ENCODE measurements around the gene SLC51A. TPM values are rescaled to one million over a fixed set of nuclear protein-coding genes. Genes with fewer than 3 reads are reported as not detected.
A peak's percentile ranks its signal among the peaks of the same experiment; 100 is the strongest.
"Not testable (repeated sequence)": the region's sequence is repeated elsewhere in the genome, so short reads cannot be mapped to it uniquely, and the experiment has no call there.

SLC51A gene
- total RNA-seq, 1 donor from 2014 or later: 0.58 TPM

DNA sequence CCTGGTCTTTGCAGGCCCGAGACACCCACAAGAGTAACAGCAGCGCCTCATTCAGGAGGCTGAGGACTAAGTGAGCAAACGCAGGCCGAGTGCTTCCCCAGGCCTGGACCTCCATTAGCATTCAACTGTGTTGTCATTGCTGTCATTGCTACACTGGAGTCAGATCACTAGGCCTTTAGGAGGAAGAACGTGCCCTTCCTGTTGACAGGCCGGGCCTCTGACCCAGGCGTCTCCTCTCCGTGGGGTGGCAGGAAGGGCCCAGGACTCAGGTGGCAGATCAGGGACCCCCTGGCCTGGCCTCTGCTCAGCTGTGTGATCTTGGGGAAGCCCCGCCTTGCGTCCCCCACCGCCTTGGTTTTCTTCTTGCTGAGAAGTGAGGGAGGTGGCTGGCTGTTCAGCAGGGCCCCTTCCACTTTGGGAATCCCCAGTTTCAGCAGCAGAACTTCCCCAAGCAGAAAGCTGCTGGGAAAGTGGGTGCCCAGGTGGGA, 24.3 kb upstream of the SLC51A start:
- ATAC-seq (no peak), DNase-seq (ENCODE audit: low spot score) (no peak)
- intact Hi-C loops (cut with DNase I): no loop called here

DNA sequence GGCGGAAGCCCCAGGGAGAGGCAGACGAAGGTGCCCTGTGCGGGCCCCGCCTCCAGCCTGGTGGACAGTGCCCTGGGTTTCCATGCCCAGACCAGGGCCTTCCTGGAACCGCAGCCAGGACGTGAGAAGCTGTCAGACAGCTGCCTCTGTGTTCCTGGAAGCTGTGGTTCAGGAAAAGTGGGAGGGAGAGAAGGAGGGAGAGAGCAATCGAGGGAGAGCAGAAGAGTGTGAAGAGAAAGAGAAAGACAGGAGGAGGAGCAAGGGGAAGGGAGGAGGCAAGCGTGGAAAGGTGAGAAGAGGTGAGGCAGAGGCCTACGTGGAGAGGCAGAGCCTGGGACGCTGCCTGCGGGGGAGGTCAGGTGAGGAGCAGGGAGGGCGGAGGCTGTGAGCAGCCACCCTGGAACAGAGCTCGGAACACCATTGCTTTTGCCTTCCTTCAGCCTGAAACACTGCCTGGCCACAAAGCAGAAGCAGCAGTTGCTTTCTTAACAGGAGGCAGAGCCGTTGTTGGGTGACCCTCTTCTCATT, 23.7 kb upstream of the SLC51A start:
- intact Hi-C loops (cut with DNase I): no loop called here
- ATAC-seq: no peak
- no peak for DNase-seq (ENCODE audit: low spot score)

DNA sequence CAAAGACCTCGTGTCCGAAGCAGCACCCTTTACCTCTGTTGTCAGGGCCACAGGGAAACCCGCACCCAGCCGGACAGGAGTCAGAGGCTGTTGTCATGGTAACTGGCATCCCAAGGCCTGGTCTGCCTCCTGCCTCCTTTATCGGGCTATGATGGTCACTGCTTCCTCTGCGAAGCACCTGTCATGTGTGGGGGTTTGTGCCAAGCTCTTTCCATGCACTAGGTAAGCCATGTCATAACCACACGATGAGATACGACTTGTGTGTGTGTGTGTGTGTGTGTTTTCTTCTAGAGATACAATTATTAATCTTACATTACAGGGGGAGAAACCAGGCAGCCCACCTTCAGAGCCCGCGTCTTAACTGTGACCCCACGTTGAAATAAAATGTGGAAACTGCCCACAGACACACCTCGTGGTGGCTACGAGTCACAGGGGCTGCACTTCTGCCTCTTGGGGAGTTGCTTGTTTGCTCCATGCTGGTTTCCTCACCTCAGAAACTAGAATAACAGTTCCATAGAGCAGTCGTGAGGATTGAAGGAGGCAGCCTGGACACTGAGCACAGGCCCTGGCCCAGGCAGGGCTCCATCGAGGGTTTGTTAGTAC, 23.1 kb upstream of the SLC51A start:
- intact Hi-C loops (cut with DNase I): no loop called here
- DNase-seq (ENCODE audit: low spot score) (no peak), ATAC-seq (no peak)

DNA sequence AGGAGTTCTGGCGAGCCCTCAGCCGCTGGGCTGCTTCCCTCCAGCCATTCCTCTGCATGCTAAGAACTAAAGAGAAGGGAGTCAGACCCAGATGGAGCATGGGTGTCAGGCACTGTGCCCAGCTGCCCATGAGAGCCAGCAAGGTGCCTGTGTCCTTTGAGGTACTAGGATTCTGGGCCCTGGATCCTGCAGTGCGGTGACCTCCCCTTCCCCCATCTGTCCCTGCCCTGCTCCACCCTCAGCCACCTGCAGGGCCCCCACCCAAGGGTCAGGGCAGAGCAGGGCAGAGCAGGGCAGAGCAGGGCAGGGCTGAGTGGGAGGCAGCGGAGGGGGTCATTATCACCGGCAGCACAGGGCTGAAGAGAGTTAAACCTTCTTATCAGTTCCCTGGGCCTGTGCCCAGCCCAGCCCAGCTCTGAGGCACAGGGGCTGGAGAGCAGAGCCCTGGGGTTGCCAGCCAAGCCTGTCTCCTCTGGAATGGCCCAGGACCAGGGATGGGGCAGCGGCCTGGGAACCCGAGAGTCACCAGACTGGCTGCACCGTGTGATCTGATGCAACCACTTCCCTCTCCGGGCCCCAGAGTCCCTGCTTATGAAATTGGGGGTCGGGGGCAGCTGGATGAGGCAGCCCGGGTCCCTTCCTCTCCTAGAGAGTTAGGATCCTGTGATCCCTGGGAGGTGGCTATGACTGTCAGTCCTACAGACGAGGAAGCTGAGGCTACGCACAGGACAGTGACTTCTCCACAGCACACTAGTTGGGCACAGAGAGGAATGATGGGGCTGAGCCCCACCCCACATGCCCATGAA, 22.4 kb upstream of the SLC51A start:
- ATAC-seq (peak; percentile 50), DNase-seq (ENCODE audit: low spot score) (no peak)
- intact Hi-C loops (cut with DNase I): loop anchor here (2.0 kb wide), 1 partner anchor 29 kb away; no protein-coding TSS in a partner anchor

DNA sequence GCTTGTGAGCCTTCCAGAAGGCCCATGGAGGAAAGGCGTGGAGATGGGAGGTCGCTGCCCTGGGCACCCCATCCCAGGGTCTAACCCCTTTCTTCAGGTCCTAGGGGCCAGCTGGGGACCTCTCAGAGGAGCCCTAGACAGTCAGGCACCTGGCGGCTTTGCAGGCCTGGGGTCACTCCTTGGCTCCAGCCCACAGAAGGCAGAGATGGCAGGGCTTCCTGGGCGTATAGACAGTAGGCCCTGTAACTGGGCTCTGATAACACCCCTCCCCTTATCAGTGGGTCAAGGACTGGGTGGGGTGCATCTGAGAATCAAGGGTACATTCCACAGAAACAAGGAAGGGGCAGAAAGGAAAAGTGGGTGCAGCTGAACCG, 21.8 kb upstream of the SLC51A start:
- DNase-seq (ENCODE audit: low spot score) (no peak), ATAC-seq (no peak)
- intact Hi-C loops (cut with DNase I): loop anchor here (2.0 kb wide), 1 partner anchor 28 kb away; no protein-coding TSS in a partner anchor

DNA sequence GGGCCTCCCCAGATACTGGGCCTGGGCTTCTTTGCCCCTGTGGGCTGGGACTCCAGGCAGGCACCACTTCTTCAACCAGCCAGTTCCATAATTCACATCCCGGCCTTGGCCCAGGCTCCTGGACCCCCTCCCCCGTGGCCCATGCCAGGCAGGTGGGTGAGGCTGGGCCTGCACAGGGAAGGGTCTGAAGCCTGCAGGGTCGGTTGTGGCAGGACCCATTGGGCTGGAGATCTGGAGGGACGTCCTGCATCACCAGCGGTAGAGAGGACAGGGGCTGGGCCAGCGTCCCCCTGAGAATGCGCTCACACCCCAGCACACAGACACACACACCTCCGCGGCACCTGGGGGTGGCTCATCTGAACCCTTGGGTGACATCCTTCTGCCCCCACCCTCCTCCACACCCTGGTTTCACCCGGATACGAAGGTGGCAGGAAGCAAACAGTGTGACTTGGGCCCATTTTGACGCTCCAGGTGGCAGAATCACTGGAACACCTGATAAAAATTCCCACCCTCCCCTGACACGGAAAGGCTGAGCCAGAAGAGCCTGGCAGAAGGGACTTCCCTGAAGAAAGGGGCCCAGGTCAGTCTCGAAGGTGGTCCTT, 20.6 kb upstream of the SLC51A start:
- no peak for ATAC-seq
- intact Hi-C loops (cut with DNase I): loop anchor here (1.0 to 2.0 kb wide), 2 partner anchors 27 to 122 kb away; no protein-coding TSS in a partner anchor
- no peak for DNase-seq (ENCODE audit: low spot score)

DNA sequence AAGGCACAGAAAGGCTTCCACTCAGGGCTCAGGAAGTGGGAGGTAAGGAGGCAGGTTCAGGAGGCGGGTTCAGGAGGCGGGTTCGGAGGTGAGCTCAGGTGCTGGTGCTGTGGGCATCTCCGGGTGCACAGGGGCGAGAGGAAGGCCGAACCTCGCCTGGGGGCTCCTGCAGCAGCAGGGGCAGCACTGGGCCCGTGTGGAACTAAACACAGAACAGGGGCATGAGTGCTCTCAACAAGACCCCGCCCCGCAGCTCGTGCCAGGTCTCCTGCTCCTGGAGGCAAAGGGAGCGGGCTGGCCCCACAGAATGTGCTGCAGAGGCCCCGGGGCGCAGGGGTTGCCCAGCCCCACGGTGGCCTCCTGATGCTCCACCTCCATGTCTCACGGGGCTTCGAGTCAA, 18.8 kb upstream of the SLC51A start:
- DNase-seq (ENCODE audit: low spot score) (no peak), ATAC-seq (no peak)
- intact Hi-C loops (cut with DNase I): no loop called here

DNA sequence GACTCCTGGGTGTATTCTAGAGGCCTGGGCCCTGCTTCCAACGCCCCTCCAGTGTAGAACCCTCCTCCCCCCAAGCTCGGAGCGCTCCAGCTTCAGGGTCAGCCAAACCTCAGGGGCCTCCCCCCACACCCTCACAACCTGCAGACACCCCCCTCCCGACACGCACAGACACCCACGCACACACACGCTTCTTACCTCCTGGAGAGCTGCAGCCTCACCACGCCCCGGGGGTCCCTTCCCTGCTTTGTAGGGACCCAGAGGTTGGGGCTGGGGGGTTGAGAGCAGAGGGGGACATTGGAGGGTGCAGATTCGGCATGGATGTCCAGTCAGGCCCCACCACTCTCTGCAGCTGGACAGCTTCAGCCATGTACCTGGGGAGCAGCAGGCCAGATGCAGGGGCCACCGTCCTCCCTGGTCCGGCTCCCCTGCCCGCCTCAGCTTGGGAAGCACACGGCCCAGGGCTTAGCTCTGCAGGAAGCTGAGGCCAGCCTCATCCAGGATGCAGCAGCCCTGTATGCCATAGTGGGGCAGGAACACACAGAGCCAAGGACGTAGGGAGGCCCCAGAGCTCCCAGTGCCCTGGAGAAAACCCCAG, 18.2 kb upstream of the SLC51A start:
- intact Hi-C loops (cut with DNase I): no loop called here
- ATAC-seq (no peak), DNase-seq (ENCODE audit: low spot score) (no peak)

DNA sequence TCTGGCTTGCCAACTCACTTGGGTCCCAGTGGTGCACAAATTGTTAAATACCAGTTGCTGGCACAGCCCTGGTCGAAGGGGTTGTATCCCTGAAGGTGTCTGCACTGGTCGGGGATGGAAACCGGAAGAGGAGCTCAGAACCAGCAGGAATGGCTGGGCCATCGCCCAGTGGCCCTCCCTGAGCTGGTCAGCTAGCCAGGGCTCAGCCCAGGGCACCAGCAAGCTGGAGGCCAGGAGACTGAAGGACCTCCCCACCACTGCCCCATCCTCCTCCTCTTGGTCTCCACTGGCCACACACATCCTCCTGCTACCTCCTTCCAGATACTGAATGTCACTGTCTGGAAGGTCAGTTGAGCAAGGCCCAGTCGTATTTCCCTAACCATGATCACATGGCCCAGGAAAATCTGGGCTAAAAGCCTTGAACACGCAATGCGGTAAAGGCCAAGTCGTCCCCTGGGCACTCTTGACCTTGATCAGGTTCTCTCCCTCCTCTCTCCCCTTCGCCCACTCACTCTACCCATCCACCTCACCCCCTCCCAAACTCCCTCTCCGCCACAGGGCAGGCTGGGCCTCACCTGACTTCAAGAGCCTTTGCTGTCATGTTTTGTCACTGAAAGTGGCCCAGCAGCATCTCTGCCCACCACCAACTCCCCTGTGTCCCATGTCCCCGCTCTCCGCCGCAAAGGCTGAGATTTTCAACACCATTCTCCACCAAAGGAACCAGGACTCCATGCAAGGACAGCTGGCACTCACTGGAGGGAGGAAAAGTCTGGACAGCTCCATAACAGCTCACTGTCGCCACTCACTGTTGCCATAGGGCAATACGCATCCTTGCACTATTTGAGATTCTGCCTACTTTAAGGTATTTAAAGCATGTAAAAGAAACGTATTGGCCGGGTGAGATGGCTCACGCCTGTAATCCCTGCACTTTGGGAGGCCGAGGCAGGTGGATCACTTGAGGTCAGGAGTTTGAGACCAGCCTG, 17.3 kb upstream of the SLC51A start:
- intact Hi-C loops (cut with DNase I): no loop called here
- ATAC-seq (peak; percentile 22), DNase-seq (ENCODE audit: low spot score) (no peak)

DNA sequence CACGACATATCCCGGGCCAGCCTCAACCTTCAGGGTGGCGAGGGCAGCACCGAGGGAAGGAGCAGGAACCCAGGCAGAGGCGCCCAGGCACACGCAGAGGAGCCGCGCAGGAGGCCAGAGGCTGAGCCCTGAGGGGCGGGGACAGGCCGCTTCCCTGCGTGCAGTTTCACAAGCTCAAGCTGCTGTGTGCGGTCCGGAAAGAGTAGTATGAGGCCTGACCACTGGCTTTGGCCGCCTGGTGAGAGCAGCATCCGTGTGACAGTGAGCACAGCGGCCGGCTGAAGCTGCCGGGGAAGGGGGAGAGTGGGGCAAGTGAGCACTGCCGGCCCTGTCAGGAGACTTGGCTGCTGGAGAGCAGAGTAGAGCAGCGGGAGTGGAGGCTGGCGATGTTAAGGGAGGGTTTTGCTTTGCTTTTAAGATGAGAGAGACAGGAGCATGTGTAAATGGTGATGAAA, 13.8 kb upstream of the SLC51A start:
- DNase-seq (ENCODE audit: low spot score) (peak; percentile 78), ATAC-seq (peak; percentile 80)
- intact Hi-C loops (cut with DNase I): no loop called here

DNA sequence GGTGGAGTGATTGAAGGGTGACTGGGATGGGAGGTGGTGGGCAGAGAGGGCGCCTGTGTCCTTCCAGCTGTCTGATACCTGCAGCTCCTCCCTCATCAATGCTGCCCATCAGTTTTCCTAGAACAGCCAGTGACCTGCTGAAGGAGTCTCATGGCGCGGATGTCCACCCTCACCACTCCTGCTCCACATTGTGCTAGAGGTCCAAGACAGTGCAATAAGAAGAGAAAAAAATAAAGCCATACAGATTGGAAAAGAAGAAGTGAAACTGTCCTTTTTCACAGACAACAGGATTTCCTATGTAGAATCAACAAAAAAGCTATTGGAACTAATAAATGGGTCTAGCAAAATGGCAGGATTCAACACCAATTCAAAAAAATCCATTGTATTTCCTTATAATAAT, 12.5 kb upstream of the SLC51A start:
- DNase-seq (ENCODE audit: low spot score): no peak
- no peak for ATAC-seq
- intact Hi-C loops (cut with DNase I): no loop called here

DNA sequence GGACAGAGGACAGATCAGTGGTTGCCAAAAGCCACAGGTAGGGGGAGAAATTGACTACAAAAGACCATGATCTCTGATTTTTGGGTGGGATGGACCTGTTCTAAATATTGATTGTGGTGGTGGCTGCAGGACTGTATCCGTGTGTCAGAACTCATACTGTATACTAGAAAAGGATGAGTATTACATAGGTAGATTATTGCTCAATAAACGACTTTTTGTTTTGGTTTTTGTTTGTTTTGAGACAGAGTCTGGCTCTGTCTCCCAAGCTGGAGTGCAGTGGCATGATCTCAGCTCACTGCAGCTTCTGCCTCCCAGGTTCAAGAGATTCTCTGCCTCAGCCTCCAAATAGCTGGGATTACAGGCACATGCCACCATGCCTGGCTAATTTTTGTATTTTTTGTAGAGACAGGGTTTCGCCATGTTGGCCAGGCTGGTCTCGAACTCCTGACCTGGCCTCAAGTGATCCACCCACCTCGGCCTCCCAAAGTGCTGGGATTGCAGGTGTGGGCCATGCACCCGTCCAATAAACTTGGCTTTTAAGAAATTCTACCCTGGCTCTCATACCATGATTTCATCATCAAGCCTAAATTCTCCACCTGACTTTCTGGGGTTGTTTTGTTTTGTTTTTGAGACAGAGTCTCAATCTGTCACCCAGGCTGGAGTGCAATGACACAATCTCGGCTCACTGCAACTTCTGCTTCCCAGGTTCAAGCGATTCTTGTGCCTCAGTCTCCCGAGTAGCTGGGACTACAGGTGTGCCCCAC, 10.7 kb upstream of the SLC51A start:
- DNase-seq (ENCODE audit: low spot score); intact Hi-C loops (cut with DNase I); ATAC-seq: not testable (repeated sequence)

DNA sequence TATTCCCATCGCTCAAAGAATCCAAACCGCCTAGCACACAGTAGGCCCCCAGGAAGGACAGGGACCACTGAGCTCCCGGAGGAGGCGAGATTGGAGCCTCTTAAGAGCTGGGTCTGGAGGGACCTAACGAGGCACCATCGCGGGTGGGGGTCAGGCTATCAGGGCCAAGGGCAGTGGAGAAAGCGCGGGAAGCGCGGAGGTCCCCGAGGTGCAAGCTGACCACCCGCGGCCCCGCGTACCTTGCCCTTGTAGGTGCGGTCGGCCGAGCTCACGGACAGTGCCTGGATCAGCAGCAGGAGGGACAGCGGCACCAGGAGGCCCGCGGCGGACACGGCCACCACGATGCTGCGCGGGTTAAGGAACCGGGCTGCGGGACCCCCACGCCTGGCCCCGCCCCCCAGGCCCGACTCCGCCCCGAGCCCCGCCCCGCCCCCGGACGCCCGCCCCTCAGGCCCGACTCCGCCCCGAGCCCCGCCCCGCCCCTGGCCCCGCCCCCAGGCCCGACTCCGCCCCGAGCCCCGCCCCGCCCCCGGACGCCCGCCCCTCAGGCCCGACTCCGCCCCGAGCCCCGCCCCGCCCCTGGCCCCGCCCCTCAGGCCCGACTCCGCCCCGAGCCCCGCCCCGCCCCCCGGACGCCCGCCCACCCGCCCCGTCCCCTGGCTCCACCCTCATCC, 9.0 kb upstream of the SLC51A start:
- intact Hi-C loops (cut with DNase I): no loop called here
- no peak for DNase-seq (ENCODE audit: low spot score)
- ATAC-seq: peak; percentile 47

DNA sequence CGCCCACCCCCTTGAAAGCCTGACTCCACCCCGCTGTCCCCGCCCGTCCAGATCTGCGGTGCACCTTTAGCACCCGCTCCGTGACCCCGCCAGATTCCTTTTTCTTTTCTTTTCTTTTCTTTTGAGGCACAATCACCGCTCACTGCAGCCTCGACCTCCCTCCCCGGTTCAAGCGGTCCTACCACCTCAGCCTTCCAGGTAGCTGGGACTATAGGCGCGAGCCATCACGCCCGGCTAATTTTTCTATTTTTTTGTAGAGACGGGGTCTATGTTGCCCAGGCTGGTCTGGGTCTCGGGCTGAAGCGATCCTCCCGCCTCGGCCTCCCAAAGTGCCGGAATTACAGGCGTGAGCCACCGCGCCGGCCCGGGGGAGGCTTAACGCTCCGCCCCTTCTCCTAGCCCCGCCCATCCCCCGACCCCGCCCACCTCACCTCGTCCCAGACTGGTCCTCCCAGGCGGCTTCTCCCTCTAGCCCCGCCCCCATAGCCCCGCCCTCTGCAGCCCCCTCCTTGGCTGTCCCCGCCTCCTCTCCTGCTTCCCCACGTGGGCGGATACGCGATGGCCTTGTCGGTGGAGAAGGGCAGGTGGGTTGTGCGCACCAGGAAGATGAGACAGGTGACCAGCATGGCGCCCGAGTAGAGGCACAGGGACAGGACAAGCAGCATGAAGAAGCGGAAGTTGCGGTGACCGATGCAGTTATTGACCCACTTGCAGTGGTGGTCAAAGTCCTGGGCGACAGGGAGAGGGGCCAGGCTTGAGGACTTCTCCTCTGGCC, 8.3 kb upstream of the SLC51A start:
- DNase-seq (ENCODE audit: low spot score): peak; percentile 73
- intact Hi-C loops (cut with DNase I): no loop called here
- peak; percentile 54 for ATAC-seq

DNA sequence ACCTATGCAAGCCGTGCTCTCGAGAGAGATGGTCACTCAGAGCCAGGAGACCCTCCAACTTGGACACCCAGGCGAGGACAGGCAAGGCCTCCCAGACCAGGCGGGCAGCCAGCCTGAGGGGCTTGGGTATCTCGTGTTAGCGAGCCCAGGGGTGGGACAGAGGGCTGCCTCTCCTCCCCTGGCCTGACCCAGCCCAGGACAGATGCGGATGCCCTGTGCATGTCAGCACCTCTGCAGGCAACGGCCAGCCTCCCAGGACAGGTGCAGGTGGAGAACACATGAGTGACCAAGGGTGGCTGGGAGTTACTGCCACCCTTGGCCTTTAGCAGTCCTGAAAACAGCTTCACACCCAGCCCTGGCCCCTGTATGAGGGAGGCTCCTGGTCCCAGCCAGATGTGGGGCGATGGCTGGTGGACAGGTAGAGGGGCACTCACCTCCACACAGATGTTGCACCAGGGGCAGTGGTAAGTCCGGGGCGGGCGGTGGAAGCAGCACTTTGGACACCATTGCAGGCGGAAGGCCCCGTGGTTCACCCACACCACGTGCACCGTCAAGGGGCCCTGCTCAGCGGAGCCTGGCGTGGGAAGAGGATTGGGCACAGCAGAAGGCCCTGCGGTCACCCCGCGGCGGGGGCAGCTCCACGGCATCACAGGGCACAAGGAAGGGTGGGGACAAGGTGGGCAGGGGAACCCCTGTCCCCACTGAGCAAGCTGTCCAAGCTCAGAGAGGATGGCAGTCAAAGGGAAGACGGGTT, 7.2 kb upstream of the SLC51A start:
- DNase-seq (ENCODE audit: low spot score): no peak
- ATAC-seq: peak; percentile 8
- intact Hi-C loops (cut with DNase I): no loop called here
